Hematopoietic multipotent progenitor cell treated with erythropoietin and hydrocortisone succinate and interleukin-3 and kit ligand, for 6 days (in vitro differentiated cells): ENCODE results near the gene ATF2.

Experiments used
- DNase-seq: peaks from one replicate; pipeline ENCODE4 v3.0.0-alpha.2; 2015

ATF2 gene

GRCh38 chr2:175167792-175168563 is at the start of gene ATF2:
ATF2 (minus strand) TSS chr2:175168203; CDS start chr2:175136443, 31,760 bp downstream.
- DNase-seq, result peak; percentile 100

- DNase-seq, result no peak
Measured at GRCh38 chr2:175207741-175208438, 39.9 kb upstream of the ATF2 start.

- no peak for DNase-seq
Measured at GRCh38 chr2:175206866-175207265, 38.9 kb upstream of the ATF2 start.

GRCh38 chr2:175205523-175205922 is 37.5 kb upstream of the ATF2 start:
- no peak for DNase-seq

GRCh38 chr2:175203621-175204496 is 35.9 kb upstream of the ATF2 start:
- peak; percentile 73 for DNase-seq

GRCh38 chr2:175195012-175195411 is 27.0 kb upstream of the ATF2 start:
- DNase-seq, result no peak

GRCh38 chr2:175188761-175189160 is 20.8 kb upstream of the ATF2 start:
- no peak for DNase-seq

- peak; percentile 72 for DNase-seq
Measured at GRCh38 chr2:175187378-175187777, 19.4 kb upstream of the ATF2 start.

- DNase-seq, result no peak
Measured at GRCh38 chr2:175183674-175184073, 15.7 kb upstream of the ATF2 start.

GRCh38 chr2:175181877-175182308 is 13.9 kb upstream of the ATF2 start:
- DNase-seq, result no peak

- peak; percentile 98 for DNase-seq
Measured at GRCh38 chr2:175181104-175181876, 13.3 kb upstream of the ATF2 start, which contains the start of gene ATP5MC3. ATP5MC3 (minus strand) TSS chr2:175181710; CDS start chr2:175181393, 317 bp downstream.

GRCh38 chr2:175180701-175181103 is 12.7 kb upstream of the ATF2 start:
- DNase-seq, result peak; percentile 81

GRCh38 chr2:175176624-175177023 is 8.6 kb upstream of the ATF2 start:
- DNase-seq, result no peak

- no peak for DNase-seq
Measured at GRCh38 chr2:175175896-175176295, 7.9 kb upstream of the ATF2 start.

- no peak for DNase-seq
Measured at GRCh38 chr2:175175320-175175719, 7.3 kb upstream of the ATF2 start.

GRCh38 chr2:175170659-175171304 is 2.8 kb upstream of the ATF2 start:
- peak; percentile 30 for DNase-seq

GRCh38 chr2:175169191-175169590 is 1.2 kb upstream of the ATF2 start:
- peak; percentile 26 for DNase-seq

- no peak for DNase-seq
Measured at GRCh38 chr2:175168564-175168945, 552 bp upstream of the ATF2 start.

GRCh38 chr2:175167076-175167791 is 769 bp downstream of the ATF2 start:
- DNase-seq, result no peak

- no peak for DNase-seq
Measured at GRCh38 chr2:175166216-175166824, 1.7 kb downstream of the ATF2 start.

GRCh38 chr2:175164235-175164634 is 3.8 kb downstream of the ATF2 start:
- DNase-seq, result no peak
